BLaER1 treated with 17β-estradiol and CSF1 and Interleukin-3, amounts not matched to agents 10 nM and 100 nM (cell line): ENCODE data around the gene CEP76.

Source experiments
- H3K27ac ChIP-seq, 11 experiments: shearing (Covaris generic); formaldehyde crosslinking; 2 replicates each; pipeline ENCODE4 v1.8.1; 2022
- H3K27me3 ChIP-seq, 11 experiments: shearing (Covaris generic); formaldehyde crosslinking; 2 replicates each; pipeline ENCODE4 v1.8.1; 2022
- H3K36me3 ChIP-seq, 11 experiments: shearing (Covaris generic); formaldehyde crosslinking; 2 replicates each; pipeline ENCODE4 v1.8.1; 2022
- H3K4me1 ChIP-seq, 10 experiments: shearing (Covaris generic); formaldehyde crosslinking; 2 replicates each; pipeline ENCODE4 v1.8.1; 2022
- H3K4me2 ChIP-seq, 11 experiments: shearing (Covaris generic); formaldehyde crosslinking; 2 replicates each; pipeline ENCODE4 v1.8.1; 2022
- H3K4me3 ChIP-seq, 10 experiments: shearing (Covaris generic); formaldehyde crosslinking; 2 replicates each; pipeline ENCODE4 v1.8.1; 2022
- H3K9ac ChIP-seq, 11 experiments: shearing (Covaris generic); formaldehyde crosslinking; 2 replicates each; pipeline ENCODE4 v1.8.1; 2022
- H3K9me3 ChIP-seq, 11 experiments: shearing (Covaris generic); formaldehyde crosslinking; replicated peaks in 1 of 11; 2 replicates each; pipeline ENCODE4 v1.8.1; 2022
- H4K20me1 ChIP-seq, 11 experiments: shearing (Covaris generic); formaldehyde crosslinking; 2 replicates each; pipeline ENCODE4 v1.8.1; 2022
- Cebpa-rat ChIP-seq, 11 experiments: shearing (Covaris generic); IDR thresholded peaks; 2 replicates each; pipeline ENCODE4 v1.8.1; 2022

CEP76 gene, protein sequence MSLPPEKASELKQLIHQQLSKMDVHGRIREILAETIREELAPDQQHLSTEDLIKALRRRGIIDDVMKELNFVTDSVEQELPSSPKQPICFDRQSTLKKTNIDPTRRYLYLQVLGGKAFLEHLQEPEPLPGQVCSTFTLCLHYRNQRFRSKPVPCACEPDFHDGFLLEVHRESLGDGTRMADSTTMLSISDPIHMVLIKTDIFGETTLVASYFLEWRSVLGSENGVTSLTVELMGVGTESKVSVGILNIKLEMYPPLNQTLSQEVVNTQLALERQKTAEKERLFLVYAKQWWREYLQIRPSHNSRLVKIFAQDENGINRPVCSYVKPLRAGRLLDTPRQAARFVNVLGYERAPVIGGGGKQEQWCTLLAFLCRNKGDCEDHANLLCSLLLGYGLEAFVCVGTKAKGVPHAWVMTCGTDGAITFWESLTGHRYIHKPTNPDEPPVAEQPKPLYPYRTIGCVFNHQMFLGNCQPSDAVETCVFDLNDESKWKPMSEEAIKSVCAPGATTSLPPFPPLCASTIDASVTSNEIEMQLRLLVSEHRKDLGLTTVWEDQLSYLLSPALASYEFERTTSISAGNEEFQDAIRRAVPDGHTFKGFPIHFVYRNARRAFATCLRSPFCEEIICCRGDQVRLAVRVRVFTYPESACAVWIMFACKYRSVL

DNA sequence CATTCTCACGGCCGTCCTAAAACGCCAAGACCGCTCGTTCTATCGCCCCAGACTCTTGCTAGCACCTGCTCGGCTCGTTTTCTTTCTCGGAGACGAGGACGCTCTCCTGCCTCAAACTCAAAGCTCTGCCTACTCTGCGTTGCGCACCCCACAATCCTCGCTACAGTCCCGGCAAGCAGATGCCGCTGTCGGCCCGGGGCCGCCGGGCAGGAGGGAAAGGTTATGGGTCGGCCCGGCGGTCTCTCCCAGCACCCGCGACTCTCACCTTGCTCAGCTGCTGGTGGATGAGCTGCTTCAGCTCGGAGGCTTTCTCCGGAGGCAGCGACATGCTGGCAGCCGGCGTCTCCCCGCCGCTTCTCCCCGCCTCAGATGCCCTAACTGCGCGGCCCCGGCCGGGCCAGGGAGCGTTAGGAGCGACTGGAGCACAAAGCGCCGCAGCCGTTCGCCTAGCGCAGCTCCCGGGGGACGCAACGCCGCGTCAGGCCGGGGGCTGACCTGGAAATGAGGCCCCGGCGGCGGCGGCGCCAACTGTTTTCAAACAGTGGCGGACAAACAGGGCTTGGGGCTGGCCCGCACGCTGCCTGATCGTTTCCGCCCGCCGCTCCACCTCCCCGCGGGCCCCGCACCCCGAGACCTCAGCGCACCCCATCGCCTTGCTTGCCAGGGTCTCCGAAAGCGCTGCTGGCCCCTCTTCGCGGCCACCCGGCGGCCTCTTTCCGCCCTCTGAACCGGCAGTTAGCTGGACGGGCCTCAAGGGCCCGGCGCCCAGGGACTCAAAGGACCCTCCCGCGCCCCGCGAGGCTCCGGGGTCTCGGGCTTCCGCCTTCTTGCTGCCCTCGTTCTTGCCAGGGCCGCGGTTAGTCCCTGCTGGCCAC, at the start of gene CEP76, which contains the start of gene PSMG2:
TSS of gene CEP76 (minus strand) at position 503 of the 875 bp plus-strand sequence. CDS start at position 328, 175 bp downstream.
TSS of gene PSMG2 (plus strand) at position 822 of the 875 bp plus-strand sequence. CDS start 66 bp downstream, outside the sequence.
- Histone ChIP-seq H4K20me1 (peaks cover 24 to 50% (median 40%) of the 10 kb centered on the region in 11 experiments; a peak in 20 of 22 replicates), H3K4me3 (peak within 1 kb of the TSS; percentile 77 to 95 (median 86))

GRCh38 chr18:12751891-12752290, 49.4 kb upstream of the CEP76 start:
- Histone ChIP-seq H3K9me3 (peaks cover 0 to 32% (median 30%) of the 10 kb centered on the region in 11 experiments; a peak in 18 of 22 replicates), H3K4me2 (peak overlapping the region in 8 of 11 experiments; percentile 61 to 93 (median 80); a peak in 14 of 22 replicates), H3K4me3 (no peak overlapping the region), H4K20me1 (no peaks in the 10 kb centered on the region), H3K27me3 (peaks cover 0 to 27% (median 0%) of the 10 kb centered on the region in 11 experiments; a peak in 7 of 22 replicates), H3K4me1 (peaks cover 38 to 64% (median 46%) of the 10 kb centered on the region in 10 experiments), H3K36me3 (no peaks in the 10 kb centered on the region), H3K9ac (no peak overlapping the region), H3K27ac (no peak overlapping the region)
- TF ChIP-seq Cebpa-rat (IDR thresholded peaks at IDR 0.05) = no peak

More for the DNA sequence above, at the start of gene CEP76, which contains the start of gene PSMG2:
- H3K4me2 ChIP-seq = peak within 1 kb of the TSS; percentile 89 to 99 (median 94)
- peak within 1 kb of the TSS; percentile 91 to 100 (median 99) for H3K9ac ChIP-seq
- TF ChIP-seq Cebpa-rat (IDR thresholded peaks at IDR 0.05) = no peak
- no peaks in the 10 kb centered on the region for H3K9me3 ChIP-seq
- H3K36me3 ChIP-seq = peaks cover 36 to 70% (median 51%) of the 10 kb centered on the region in 11 experiments
- H3K27me3 ChIP-seq = no peaks in the 10 kb centered on the region
- H3K27ac ChIP-seq = peak within 1 kb of the TSS; percentile 94 to 100 (median 99)
- H3K4me1 ChIP-seq = peaks cover 30 to 44% (median 40%) of the 10 kb centered on the region in 10 experiments

DNA sequence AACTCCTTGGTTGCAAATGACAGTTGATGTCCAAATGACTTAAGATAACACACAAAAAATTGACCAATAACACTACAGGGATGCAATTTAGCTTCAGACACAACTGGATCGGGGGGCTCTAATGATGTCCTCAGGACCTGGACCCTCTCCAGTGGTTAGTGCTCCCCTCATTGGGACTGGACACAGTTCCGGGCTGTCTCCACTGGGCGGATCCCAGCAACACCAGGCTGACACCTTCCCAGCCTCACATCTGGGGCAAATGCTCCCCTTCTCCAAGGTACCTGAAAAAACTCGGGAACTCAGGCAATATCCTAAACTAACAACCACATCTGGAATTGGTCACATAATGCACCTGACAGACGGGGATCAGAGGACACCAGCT, 49.0 kb upstream of the CEP76 start:
- Histone ChIP-seq H3K27me3 (peaks cover 0 to 27% (median 0%) of the 10 kb centered on the region in 11 experiments; a peak in 7 of 22 replicates), H3K9ac (no peak overlapping the region), H3K36me3 (no peaks in the 10 kb centered on the region), H3K4me2 (peak overlapping the region in 8 of 11 experiments; percentile 61 to 93 (median 80); a peak in 16 of 22 replicates), H3K27ac (no peak overlapping the region), H3K4me3 (no peak overlapping the region), H3K4me1 (peaks cover 38 to 67% (median 46%) of the 10 kb centered on the region in 10 experiments), H4K20me1 (no peaks in the 10 kb centered on the region), H3K9me3 (peaks cover 0 to 28% (median 26%) of the 10 kb centered on the region in 11 experiments; a peak in 18 of 22 replicates)
- no peak for TF ChIP-seq Cebpa-rat (IDR thresholded peaks at IDR 0.05)

- Histone ChIP-seq H3K4me1 (peaks cover 38 to 73% (median 51%) of the 10 kb centered on the region in 10 experiments), H3K4me2 (peak overlapping the region; percentile 61 to 93 (median 77); a peak in 21 of 22 replicates)
- TF ChIP-seq Cebpa-rat (IDR thresholded peaks at IDR 0.05) = no peak
Measured at GRCh38 chr18:12750715-12751502, 48.4 kb upstream of the CEP76 start.

GRCh38 chr18:12750076-12750714, 47.7 kb upstream of the CEP76 start:
- TF ChIP-seq Cebpa-rat (IDR thresholded peaks at IDR 0.05) = no peak
- Histone ChIP-seq H3K4me2 (peak overlapping the region; percentile 61 to 93 (median 77)), H3K9ac (peak overlapping the region in 4 of 11 experiments; percentile 8 to 52 (median 38); a peak in 4 of 22 replicates)

More at GRCh38 chr18:12750715-12751502, 48.4 kb upstream of the CEP76 start:
- no peaks in the 10 kb centered on the region for H3K36me3 ChIP-seq
- peak overlapping the region in 5 of 11 experiments; percentile 12 to 63 (median 52); a peak in 8 of 22 replicates for H3K27ac ChIP-seq
- peaks cover 0 to 22% (median 20%) of the 10 kb centered on the region in 11 experiments; a peak in 18 of 22 replicates for H3K9me3 ChIP-seq
- peak overlapping the region in 4 of 11 experiments; percentile 8 to 52 (median 38); a peak in 4 of 22 replicates for H3K9ac ChIP-seq
- H3K4me3 ChIP-seq = 0 out of 20 replicates have a peak overlapping the region, but pooled peaks of 2 of the 10 experiments have one; percentile 1 to 11
- no peaks in the 10 kb centered on the region for H4K20me1 ChIP-seq
- H3K27me3 ChIP-seq = peaks cover 0 to 27% (median 0%) of the 10 kb centered on the region in 11 experiments; a peak in 7 of 22 replicates

GRCh38 chr18:12749121-12749520, 46.6 kb upstream of the CEP76 start:
- Histone ChIP-seq H3K9me3 (peaks cover 0 to 4% (median 2%) of the 10 kb centered on the region in 11 experiments; a peak in 4 of 22 replicates), H3K27ac (no peak overlapping the region), H3K4me3 (peak overlapping the region in 2 of 10 experiments; percentile 1 to 4; a peak in 2 of 20 replicates), H3K36me3 (no peaks in the 10 kb centered on the region), H4K20me1 (no peaks in the 10 kb centered on the region), H3K4me2 (peak overlapping the region; percentile 61 to 93 (median 77)), H3K27me3 (peaks cover 0 to 27% (median 0%) of the 10 kb centered on the region in 11 experiments; a peak in 7 of 22 replicates), H3K4me1 (peaks cover 42 to 90% (median 66%) of the 10 kb centered on the region in 10 experiments), H3K9ac (peak overlapping the region in 3 of 11 experiments; percentile 2 to 52 (median 25); a peak in 1 of 22 replicates)
- no peak for TF ChIP-seq Cebpa-rat (IDR thresholded peaks at IDR 0.05)

More at GRCh38 chr18:12750076-12750714, 47.7 kb upstream of the CEP76 start:
- no peaks in the 10 kb centered on the region for H3K36me3 ChIP-seq
- peaks cover 0 to 15% (median 13%) of the 10 kb centered on the region in 11 experiments; a peak in 18 of 22 replicates for H3K9me3 ChIP-seq
- peaks cover 42 to 80% (median 59%) of the 10 kb centered on the region in 10 experiments for H3K4me1 ChIP-seq
- H3K4me3 ChIP-seq = peak overlapping the region in 2 of 10 experiments; percentile 1 to 25; a peak in 1 of 20 replicates
- peaks cover 0 to 27% (median 0%) of the 10 kb centered on the region in 11 experiments; a peak in 7 of 22 replicates for H3K27me3 ChIP-seq
- no peaks in the 10 kb centered on the region for H4K20me1 ChIP-seq
- peak overlapping the region in 6 of 11 experiments; percentile 8 to 63 (median 50); a peak in 9 of 22 replicates for H3K27ac ChIP-seq
